ENCODE data around the gene DMRT3. TPM values are rescaled to one million over a fixed set of nuclear protein-coding genes. Genes with fewer than 3 reads are reported as not detected.

The DMRT3 gene
- total and polyA plus RNA-seq, 2 experiments from 2014 or later, result 0.28 TPM; not detected in 1

GRCh38 chr9:1014640-1015039 lies 38.2 kb downstream of the DMRT3 start:
- Histone ChIP-seq H3K4me3 (no peak overlapping the region), H3K9me3 (ENCODE audit: low read depth) (no peaks in the 10 kb centered on the region), H3K27ac (no peak overlapping the region), H3K27me3 (peaks cover 11% of the 10 kb centered on the region), H4K20me1 (ENCODE audit: insufficient read depth, poor library complexity, severe bottlenecking) (no peaks in the 10 kb centered on the region), H3K36me3 (replicated peaks; ENCODE audit: insufficient read depth, low read depth) (no peaks in the 10 kb centered on the region), H3K9me2 (replicated peaks; ENCODE audit: insufficient read depth) (no peaks in the 10 kb centered on the region), H3K4me2 (no peak overlapping the region), H3K4me1 (ENCODE audit: insufficient read depth) (no peaks in the 10 kb centered on the region), H2AFZ (no peak overlapping the region), H3K79me2 (no peaks in the 10 kb centered on the region)
- no peak for DNase-seq (ENCODE audit: low spot score)
- no peak for TF ChIP-seq EZH2phosphoT487 (IDR thresholded peaks at IDR 0.05; ENCODE audit: low read depth, severe bottlenecking, unreplicated experiment)
- no peak for TF ChIP-seq CTCF (IDR thresholded peaks at IDR 0.05; ENCODE audit: poor library complexity)
- TF ChIP-seq EZH2 (IDR thresholded peaks at IDR 0.05; ENCODE audit: borderline replicate concordance), result no peak
- WGBS (ENCODE audit: low lambda C conversion rate, missing lambda C conversion rate), result 92% methylated on average over 2 of the region's 2 CpGs

GRCh38 chr9:1018121-1018520 lies 41.7 kb downstream of the DMRT3 start:
- Histone ChIP-seq H3K4me2 (no peak overlapping the region), H3K79me2 (no peaks in the 10 kb centered on the region), H3K9me2 (replicated peaks; ENCODE audit: insufficient read depth) (no peaks in the 10 kb centered on the region), H2AFZ (no peak overlapping the region), H3K4me1 (ENCODE audit: insufficient read depth) (no peaks in the 10 kb centered on the region), H3K27me3 (peaks cover 11% of the 10 kb centered on the region), H3K36me3 (replicated peaks; ENCODE audit: insufficient read depth, low read depth) (no peaks in the 10 kb centered on the region), H3K4me3 (no peak overlapping the region), H3K27ac (no peak overlapping the region), H4K20me1 (ENCODE audit: insufficient read depth, poor library complexity, severe bottlenecking) (no peaks in the 10 kb centered on the region), H3K9me3 (ENCODE audit: low read depth) (no peaks in the 10 kb centered on the region)
- DNase-seq (ENCODE audit: low spot score), result no peak
- TF ChIP-seq EZH2phosphoT487 (IDR thresholded peaks at IDR 0.05; ENCODE audit: low read depth, severe bottlenecking, unreplicated experiment) (no peak), EZH2 (IDR thresholded peaks at IDR 0.05; ENCODE audit: borderline replicate concordance) (no peak), CTCF (IDR thresholded peaks at IDR 0.05; ENCODE audit: poor library complexity) (no peak)
- WGBS (ENCODE audit: low lambda C conversion rate, missing lambda C conversion rate), result 66% methylated on average over 10 of the region's 10 CpGs

- no peaks in the 10 kb centered on the region for H4K20me1 ChIP-seq (ENCODE audit: insufficient read depth, poor library complexity, severe bottlenecking)
- no peaks in the 10 kb centered on the region for H3K36me3 ChIP-seq (replicated peaks; ENCODE audit: insufficient read depth, low read depth)
- H2AFZ ChIP-seq, result no peak overlapping the region
- no peaks in the 10 kb centered on the region for H3K27me3 ChIP-seq
- DNase-seq (ENCODE audit: low spot score), result no peak
- no peaks in the 10 kb centered on the region for H3K9me3 ChIP-seq (ENCODE audit: low read depth)
- no peak overlapping the region for H3K27ac ChIP-seq
- 67% methylated on average over 1 of the region's 1 CpG for WGBS (ENCODE audit: low lambda C conversion rate, missing lambda C conversion rate)
- H3K9me2 ChIP-seq (replicated peaks; ENCODE audit: insufficient read depth), result no peaks in the 10 kb centered on the region
- H3K79me2 ChIP-seq, result no peaks in the 10 kb centered on the region
- H3K4me2 ChIP-seq, result no peak overlapping the region
- H3K4me3 ChIP-seq, result no peak overlapping the region
- TF ChIP-seq EZH2 (IDR thresholded peaks at IDR 0.05; ENCODE audit: borderline replicate concordance) (no peak), EZH2phosphoT487 (IDR thresholded peaks at IDR 0.05; ENCODE audit: low read depth, severe bottlenecking, unreplicated experiment) (no peak), CTCF (IDR thresholded peaks at IDR 0.05; ENCODE audit: poor library complexity) (no peak)
- H3K4me1 ChIP-seq (ENCODE audit: insufficient read depth), result no peaks in the 10 kb centered on the region
Measured at GRCh38 chr9:1024112-1024511, 47.7 kb downstream of the DMRT3 start.

- Histone ChIP-seq H3K79me2 (no peaks in the 10 kb centered on the region), H3K9me3 (ENCODE audit: low read depth) (no peaks in the 10 kb centered on the region), H3K27ac (no peak overlapping the region), H3K4me3 (no peak overlapping the region), H4K20me1 (ENCODE audit: insufficient read depth, poor library complexity, severe bottlenecking) (no peaks in the 10 kb centered on the region), H3K36me3 (replicated peaks; ENCODE audit: insufficient read depth, low read depth) (no peaks in the 10 kb centered on the region), H2AFZ (no peak overlapping the region), H3K27me3 (no peaks in the 10 kb centered on the region), H3K4me1 (ENCODE audit: insufficient read depth) (no peaks in the 10 kb centered on the region), H3K4me2 (no peak overlapping the region), H3K9me2 (replicated peaks; ENCODE audit: insufficient read depth) (no peaks in the 10 kb centered on the region)
- WGBS (ENCODE audit: low lambda C conversion rate, missing lambda C conversion rate), result 72% methylated on average over 8 of the region's 8 CpGs
- no peak for TF ChIP-seq CTCF (IDR thresholded peaks at IDR 0.05; ENCODE audit: poor library complexity)
- no peak for TF ChIP-seq EZH2phosphoT487 (IDR thresholded peaks at IDR 0.05; ENCODE audit: low read depth, severe bottlenecking, unreplicated experiment)
- no peak for TF ChIP-seq EZH2 (IDR thresholded peaks at IDR 0.05; ENCODE audit: borderline replicate concordance)
- DNase-seq (ENCODE audit: low spot score), result no peak
Measured at GRCh38 chr9:1025131-1025530, 48.7 kb downstream of the DMRT3 start.
